Skeletal muscle tissue (tissue), 4 donors: ENCODE data around the gene TCP11. TPM values are rescaled to one million over a fixed set of nuclear protein-coding genes. Genes with fewer than 3 reads are reported as not detected.

Experiments
- H3K27ac ChIP-seq: one replicate; pipeline ENCODE4 v1.7.0; 2013; ENCODE audit warnings: mild to moderate bottlenecking, low read depth, low read length, inconsistent platforms
- H3K27me3 ChIP-seq, 3 donors: one replicate each; pipeline ENCODE4 v1.7.0; 2013; ENCODE audit warnings: low read length in 3 of 3; ENCODE audit not compliant: control insufficient read depth in 3 of 3, insufficient read depth in 3 of 3
- H3K36me3 ChIP-seq, 3 donors: one replicate each; pipeline ENCODE4 v1.7.0; 2013; ENCODE audit warnings: low read length in 3 of 3; ENCODE audit not compliant: control insufficient read depth in 3 of 3, insufficient read depth in 3 of 3
- H3K4me1 ChIP-seq, 3 donors: one replicate each; pipeline ENCODE4 v1.7.0; 2013; ENCODE audit warnings: low read length in 3 of 3, mild to moderate bottlenecking in 3 of 3; ENCODE audit not compliant: control insufficient read depth in 3 of 3, insufficient read depth in 3 of 3
- H3K4me3 ChIP-seq, 3 donors: one replicate each; pipeline ENCODE4 v1.7.0; 2013; ENCODE audit warnings: low read length in 3 of 3
- H3K9ac ChIP-seq, 3 donors: one replicate each; pipeline ENCODE4 v1.7.0; 2013; ENCODE audit warnings: low read length in 3 of 3, mild to moderate bottlenecking in 3 of 3, moderate library complexity in 2 of 3, low read depth in 1 of 3
- H3K9me3 ChIP-seq, 3 donors: one replicate each; pipeline ENCODE4 v1.7.0; 2013; ENCODE audit warnings: low read length in 3 of 3; ENCODE audit not compliant: control insufficient read depth in 3 of 3
- total RNA-seq: library from RNA; depleted of rRNA; stranded (reverse); fragments of >200 nt; gene quantifications from one replicate; pipeline ENCODE4 v1.2.3, GENCODE V29; 2014
- donor health status: Osteomylitis.

TCP11 gene
- total RNA-seq, 1 donor from 2014 or later, result not detected

DNA sequence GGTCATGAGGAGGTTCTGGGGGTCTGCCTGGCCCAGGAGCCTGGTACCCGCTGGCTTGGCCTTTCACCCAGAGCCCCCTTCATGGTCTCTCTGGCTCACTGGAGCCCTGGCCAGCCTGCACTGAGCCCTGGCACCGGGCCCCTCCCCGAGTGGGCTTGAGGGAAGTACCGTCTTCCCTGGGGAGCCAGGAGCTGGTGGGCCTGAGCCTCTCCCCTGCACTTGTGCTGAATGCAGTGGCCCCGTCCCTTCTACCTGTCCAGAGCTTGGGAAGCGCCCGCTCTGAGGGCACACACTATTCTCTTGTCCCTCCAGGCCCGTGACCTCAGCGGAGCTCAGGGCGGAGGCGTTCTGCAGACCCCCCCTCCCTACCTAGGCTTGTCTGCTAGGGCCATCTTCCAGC lies 62.2 kb downstream of the TCP11 start:
- Histone ChIP-seq H3K4me3 (no peak overlapping the region), H3K27me3 (no peaks in the 10 kb centered on the region), H3K9me3 (no peaks in the 10 kb centered on the region), H3K9ac (no peak overlapping the region), H3K36me3 (peaks cover 65 to 75% (median 69%) of the 10 kb centered on the region in 3 donors), H3K27ac (no peak overlapping the region), H3K4me1 (peaks cover 6 to 16% (median 13%) of the 10 kb centered on the region in 3 donors)

DNA sequence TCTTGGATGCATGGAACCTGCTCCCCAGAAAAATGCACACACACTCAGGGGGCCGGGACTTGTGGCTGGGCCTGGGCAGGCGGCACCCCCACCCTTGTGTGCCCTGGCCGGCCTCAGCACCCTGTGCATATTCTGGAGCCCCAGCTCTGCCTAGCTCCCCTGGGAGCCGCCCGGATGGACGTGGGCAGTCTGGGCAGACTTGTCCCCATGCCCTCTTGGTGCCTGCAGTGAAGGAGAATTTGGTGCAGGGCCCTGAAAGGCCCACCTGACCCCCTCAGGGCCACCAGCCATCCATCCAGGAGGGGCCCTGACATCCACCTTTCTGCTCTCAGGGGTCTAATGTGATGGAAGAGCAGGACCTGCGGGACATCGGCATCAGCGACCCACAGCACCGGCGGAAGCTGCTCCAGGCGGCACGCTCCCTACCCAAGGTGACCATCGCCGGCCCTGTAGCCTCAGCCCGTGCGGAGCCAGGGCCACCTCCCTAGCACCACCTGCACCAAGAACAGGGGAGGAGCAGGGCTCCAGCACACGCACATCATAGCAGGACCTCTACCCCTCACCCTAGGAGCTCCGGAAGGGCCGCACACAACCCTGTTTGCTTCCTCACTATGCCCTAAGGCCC lies 62.8 kb downstream of the TCP11 start:
- Histone ChIP-seq H3K27ac (no peak overlapping the region), H3K36me3 (peaks cover 60 to 74% (median 69%) of the 10 kb centered on the region in 3 donors), H3K4me3 (no peak overlapping the region), H3K4me1 (peaks cover 6 to 16% (median 13%) of the 10 kb centered on the region in 3 donors), H3K9ac (no peak overlapping the region), H3K9me3 (no peaks in the 10 kb centered on the region), H3K27me3 (no peaks in the 10 kb centered on the region)

DNA sequence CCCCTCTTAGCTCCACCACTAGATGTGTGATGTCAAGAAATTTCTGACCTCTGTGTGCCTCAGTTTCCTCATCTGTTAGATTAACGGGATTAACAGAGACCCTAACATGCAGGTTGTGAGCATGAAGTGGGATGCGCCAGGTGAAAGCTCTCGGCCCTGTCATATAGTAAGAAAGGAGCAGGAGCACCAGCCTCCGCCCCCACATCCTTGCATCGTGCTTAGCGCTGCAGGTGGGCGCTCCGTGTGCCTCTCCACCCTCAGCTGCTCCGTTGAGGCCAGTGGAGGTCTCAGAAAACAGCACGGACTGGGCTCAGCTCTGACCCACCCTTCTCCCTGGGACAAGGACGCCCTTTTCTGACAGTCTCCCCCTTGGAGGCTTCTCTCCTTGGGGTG lies 63.4 kb downstream of the TCP11 start:
- Histone ChIP-seq H3K9ac (no peak overlapping the region), H3K27me3 (no peaks in the 10 kb centered on the region), H3K36me3 (peaks cover 58 to 74% (median 67%) of the 10 kb centered on the region in 3 donors), H3K27ac (no peak overlapping the region), H3K4me1 (peaks cover 6 to 16% (median 13%) of the 10 kb centered on the region in 3 donors), H3K4me3 (no peak overlapping the region), H3K9me3 (no peaks in the 10 kb centered on the region)

DNA sequence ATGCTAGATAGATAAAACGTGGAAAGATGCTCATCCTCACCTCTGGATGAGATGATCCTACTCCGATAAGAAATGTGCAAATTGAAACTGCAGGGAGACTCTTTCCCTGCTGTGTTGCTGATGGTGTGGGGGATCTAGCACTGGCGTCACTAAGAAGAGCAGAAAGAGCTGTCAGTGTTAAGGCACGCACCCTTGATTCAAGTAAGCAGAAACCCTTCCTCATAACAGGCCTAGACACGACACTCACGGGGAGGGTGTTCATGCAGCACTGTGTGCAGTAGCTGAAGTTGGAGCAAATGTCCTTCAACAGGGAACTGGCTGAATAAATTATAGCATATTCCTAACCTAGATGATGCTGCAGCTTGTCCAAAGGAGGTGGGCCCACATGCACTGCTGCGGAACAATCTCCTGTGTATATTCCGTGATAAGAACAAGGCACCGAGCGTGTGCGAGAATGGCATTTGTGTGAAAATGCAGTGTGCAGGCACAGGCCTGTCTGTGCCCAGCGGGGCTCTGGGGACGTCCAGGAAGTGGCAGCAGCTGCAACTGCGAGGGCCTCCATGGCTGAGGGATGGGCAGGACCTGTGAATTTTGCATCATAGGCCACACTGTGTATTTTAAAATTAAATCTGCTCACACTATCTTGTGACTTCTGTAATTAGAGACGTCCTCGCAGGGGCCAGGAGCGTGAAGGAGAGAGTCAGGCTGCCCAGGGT lies 64.0 kb downstream of the TCP11 start:
- Histone ChIP-seq H3K4me3 (no peak overlapping the region), H3K27me3 (no peaks in the 10 kb centered on the region), H3K9me3 (no peaks in the 10 kb centered on the region), H3K27ac (no peak overlapping the region), H3K36me3 (peaks cover 52 to 74% (median 67%) of the 10 kb centered on the region in 3 donors), H3K4me1 (peaks cover 3 to 12% (median 10%) of the 10 kb centered on the region in 3 donors), H3K9ac (no peak overlapping the region)

DNA sequence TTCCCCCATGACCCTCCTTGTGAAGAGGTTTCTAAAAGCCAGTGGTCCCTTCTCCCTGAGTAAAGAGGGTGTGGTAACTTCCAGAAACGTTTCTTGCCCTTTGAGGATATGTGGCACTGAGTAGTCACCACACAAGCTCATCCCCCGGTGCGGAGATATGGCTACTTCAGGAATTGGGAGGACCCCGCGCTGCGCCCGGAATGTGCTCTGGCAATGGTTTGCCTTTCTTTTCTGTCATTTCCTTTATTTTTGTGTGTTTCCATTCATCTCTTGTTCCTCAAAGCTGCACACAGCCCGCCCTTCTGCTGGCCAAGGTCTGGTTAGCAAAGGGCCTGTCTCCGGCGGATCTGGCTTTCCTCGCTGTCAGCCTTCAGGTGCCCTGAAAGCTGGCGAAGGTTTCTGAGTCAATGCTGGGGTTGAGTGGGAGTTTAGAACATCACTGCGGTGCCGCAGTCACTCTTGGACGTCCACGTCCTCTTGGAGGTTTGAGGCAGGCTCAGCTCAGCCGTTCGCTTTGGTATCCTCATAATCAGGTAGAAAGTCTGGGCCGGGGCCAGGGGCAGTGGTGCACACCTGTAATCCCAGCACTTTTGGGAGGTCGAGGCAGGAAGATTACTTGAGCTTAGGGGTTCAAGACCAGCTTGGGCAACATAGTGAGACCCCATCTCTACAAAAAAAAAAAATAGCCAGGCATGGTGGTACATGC lies 67.2 kb downstream of the TCP11 start:
- no peaks in the 10 kb centered on the region for H3K9me3 ChIP-seq
- H3K4me3 ChIP-seq, result no peak overlapping the region
- H3K27ac ChIP-seq, result no peak overlapping the region
- peaks cover 22 to 51% (median 44%) of the 10 kb centered on the region in 3 donors for H3K36me3 ChIP-seq
- no peaks in the 10 kb centered on the region for H3K27me3 ChIP-seq
- H3K9ac ChIP-seq, result no peak overlapping the region
- H3K4me1 ChIP-seq, result no peaks in the 10 kb centered on the region

DNA sequence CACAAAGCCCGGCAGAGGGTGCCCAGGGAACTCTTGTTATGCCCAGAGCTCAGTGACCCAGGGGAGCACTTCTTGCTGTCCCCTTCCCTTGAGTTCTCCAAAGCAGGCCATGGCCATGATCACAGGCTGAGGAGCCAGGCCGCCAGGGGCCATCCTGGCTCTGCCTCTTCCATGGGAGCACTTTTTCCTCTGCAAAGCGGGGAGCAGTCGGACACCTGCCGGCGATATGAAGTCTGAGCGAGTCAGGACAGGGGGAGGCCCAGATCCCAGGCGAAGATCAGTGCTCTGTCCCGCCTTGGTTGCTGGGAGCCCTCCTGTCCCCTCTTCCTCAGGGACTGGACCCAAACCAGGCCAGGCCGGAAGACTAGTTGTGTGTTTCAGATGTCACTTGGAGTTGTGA lies 67.9 kb downstream of the TCP11 start:
- Histone ChIP-seq H3K27ac (no peak overlapping the region), H3K4me3 (no peak overlapping the region), H3K9me3 (no peaks in the 10 kb centered on the region), H3K36me3 (peaks cover 15 to 46% (median 38%) of the 10 kb centered on the region in 3 donors), H3K9ac (no peak overlapping the region), H3K27me3 (no peaks in the 10 kb centered on the region), H3K4me1 (no peaks in the 10 kb centered on the region)

DNA sequence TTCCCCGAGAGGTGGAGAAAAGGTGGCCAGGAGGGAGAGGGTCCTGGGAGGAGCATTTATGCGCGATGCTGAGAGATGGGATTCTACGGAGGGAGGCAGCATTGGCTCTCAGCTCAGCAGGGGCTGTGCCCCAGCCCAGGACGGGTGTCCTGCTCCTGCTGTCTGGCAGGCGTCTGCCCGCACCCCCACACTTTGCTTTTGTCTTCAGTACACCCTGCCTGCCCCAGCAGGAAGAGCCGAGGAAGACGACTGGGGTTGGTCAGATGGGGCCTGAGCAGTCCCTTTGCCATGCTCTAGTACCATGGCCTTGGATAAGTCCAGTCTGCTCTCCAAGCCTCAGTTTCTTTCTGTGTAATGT lies 68.5 kb downstream of the TCP11 start:
- Histone ChIP-seq H3K9ac (no peak overlapping the region), H3K27me3 (no peaks in the 10 kb centered on the region), H3K4me1 (no peaks in the 10 kb centered on the region), H3K27ac (no peak overlapping the region), H3K4me3 (no peak overlapping the region), H3K9me3 (no peaks in the 10 kb centered on the region), H3K36me3 (peaks cover 13 to 42% (median 33%) of the 10 kb centered on the region in 3 donors)

DNA sequence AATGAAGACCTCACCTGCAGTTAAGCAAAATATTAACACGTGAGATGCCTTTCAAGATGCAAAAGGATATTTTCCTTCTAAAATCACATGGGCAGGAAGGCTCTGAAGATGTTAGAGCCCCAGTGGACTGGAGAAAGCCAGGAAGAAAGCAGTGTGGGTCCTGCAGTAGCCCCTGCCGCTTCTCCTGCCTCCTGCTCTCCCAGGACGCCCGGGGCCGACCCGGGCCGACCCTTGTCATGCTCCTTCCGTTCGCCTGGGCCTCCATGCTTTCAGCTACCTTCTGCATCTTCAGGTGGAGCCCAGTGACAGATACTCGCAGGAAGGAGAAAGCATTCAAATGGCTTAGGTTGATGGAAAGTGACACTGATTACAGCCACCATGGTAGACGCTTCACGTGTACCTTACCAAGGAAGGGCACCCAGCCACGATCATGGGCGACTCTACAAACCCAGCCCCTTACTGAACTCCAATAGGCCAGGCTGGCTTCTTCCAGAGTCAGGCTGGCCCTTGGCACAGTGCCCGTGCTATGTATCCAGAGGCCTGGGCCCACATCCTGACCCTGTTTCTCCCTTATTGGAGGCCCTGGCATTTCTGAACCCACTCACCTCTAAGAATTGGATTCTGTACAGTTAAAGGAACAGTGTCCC lies 69.0 kb downstream of the TCP11 start:
- H3K4me3 ChIP-seq, result no peak overlapping the region
- H3K27ac ChIP-seq, result no peak overlapping the region
- peaks cover 8 to 38% (median 30%) of the 10 kb centered on the region in 3 donors for H3K36me3 ChIP-seq
- no peaks in the 10 kb centered on the region for H3K27me3 ChIP-seq
- H3K4me1 ChIP-seq, result no peaks in the 10 kb centered on the region
- no peak overlapping the region for H3K9ac ChIP-seq
- no peaks in the 10 kb centered on the region for H3K9me3 ChIP-seq

DNA sequence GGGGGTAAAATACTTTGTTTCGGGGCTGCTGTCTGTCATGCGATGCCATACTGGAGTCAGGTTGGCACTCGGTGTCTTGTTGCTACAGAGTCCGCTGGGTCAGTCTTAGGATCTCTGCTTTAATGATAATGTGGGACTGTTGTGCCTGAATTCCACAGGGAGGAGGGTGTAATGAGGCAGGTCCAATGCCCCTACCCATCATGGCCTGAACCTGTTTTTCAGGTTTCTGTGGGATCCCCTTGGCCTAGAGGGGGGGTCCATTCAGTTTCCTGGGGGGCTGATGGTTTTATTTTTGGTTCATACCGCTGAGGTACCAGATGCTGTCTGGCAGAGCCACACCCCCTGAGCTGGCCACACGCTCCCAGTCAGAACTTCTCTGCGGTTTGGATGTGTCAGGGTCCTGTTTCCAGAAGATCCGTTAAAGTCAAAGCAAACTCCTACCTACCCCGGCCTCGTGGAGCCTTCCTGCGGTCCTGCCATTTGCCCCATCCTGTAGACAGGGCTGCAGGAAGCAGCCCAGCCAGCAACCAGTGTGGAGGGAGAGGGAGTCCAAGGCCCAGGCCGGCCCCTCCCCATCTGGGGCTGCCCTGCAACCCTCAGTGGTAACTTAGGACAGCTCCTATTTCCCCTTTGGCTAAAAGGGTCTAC lies 69.7 kb downstream of the TCP11 start:
- peaks cover 11 to 41% (median 29%) of the 10 kb centered on the region in 3 donors for H3K36me3 ChIP-seq
- H3K4me1 ChIP-seq, result no peaks in the 10 kb centered on the region
- H3K9me3 ChIP-seq, result no peaks in the 10 kb centered on the region
- no peaks in the 10 kb centered on the region for H3K27me3 ChIP-seq
- no peak overlapping the region for H3K4me3 ChIP-seq
- no peak overlapping the region for H3K9ac ChIP-seq
- no peak overlapping the region for H3K27ac ChIP-seq
